Breast epithelium (tissue), 3 donors: ENCODE data around the gene FRMD5.

Experiments used
- POLR2A ChIP-seq: fragments of 450-650 bp; IDR thresholded peaks from one replicate; pipeline ENCODE4 v1.6.1; 2016; ENCODE audit warnings: antibody characterized with exemption, mild to moderate bottlenecking, moderate library complexity
- TF ChIP-seq, protein P1 (sequence below), 3 donors: fragments of 450-650 bp; IDR thresholded peaks; one replicate each; pipeline ENCODE4 v1.5.1; 2016 to 2017; ENCODE audit warnings: antibody characterized with exemption in 3 of 3, mild to moderate bottlenecking in 3 of 3, moderate library complexity in 3 of 3

DNA sequence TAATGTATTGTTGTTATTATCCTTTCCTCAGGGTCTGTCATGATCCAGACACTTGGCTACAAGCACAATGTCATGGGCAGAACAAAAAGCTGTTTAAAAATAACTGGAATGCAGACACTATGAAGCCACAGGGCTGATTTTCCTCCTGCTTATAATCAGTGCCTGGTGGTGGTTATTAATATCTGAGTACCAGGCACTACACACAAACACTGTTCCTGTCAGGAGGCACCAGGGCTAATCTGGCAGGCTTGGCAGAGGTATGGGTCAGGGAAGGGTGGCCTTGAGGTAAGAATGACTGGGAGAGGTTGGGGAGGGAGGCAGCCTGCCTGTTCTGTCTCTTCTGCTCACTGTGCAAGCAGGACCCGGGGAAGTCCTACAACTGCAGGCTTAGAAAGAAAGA lies 301.1 kb downstream of the FRMD5 start:
- TF ChIP-seq POLR2A: no peak
- TF ChIP-seq, protein P1, sequence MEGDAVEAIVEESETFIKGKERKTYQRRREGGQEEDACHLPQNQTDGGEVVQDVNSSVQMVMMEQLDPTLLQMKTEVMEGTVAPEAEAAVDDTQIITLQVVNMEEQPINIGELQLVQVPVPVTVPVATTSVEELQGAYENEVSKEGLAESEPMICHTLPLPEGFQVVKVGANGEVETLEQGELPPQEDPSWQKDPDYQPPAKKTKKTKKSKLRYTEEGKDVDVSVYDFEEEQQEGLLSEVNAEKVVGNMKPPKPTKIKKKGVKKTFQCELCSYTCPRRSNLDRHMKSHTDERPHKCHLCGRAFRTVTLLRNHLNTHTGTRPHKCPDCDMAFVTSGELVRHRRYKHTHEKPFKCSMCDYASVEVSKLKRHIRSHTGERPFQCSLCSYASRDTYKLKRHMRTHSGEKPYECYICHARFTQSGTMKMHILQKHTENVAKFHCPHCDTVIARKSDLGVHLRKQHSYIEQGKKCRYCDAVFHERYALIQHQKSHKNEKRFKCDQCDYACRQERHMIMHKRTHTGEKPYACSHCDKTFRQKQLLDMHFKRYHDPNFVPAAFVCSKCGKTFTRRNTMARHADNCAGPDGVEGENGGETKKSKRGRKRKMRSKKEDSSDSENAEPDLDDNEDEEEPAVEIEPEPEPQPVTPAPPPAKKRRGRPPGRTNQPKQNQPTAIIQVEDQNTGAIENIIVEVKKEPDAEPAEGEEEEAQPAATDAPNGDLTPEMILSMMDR (IDR thresholded peaks at IDR 0.05): no peak
